CD4-positive, alpha-beta T cell treated with Interferon gamma for 1 hour (primary cell): ENCODE results near the gene CPM.
"Not testable (repeated sequence)": the region's sequence is repeated elsewhere in the genome, so short reads cannot be mapped to it uniquely, and the experiment has no call there.

ENCODE experiments used
- DNase-seq: peaks from one replicate; pipeline ENCODE4 v3.0.0-alpha.2; 2020

The CPM gene

GRCh38 chr12:68803948-68804656 lies 128.9 kb downstream of the CPM start:
- DNase-seq = no peak

GRCh38 chr12:68802911-68803651 lies 129.9 kb downstream of the CPM start:
- not testable (repeated sequence) for DNase-seq

GRCh38 chr12:68802372-68802745 lies 130.6 kb downstream of the CPM start:
- not testable (repeated sequence) for DNase-seq
